GM13977 (cell line): ENCODE measurements around the gene DLX6.

ENCODE experiments used
- DNase-seq: peaks from one replicate; pipeline ENCODE4 v3.0.0; 2012; ENCODE audit warnings: low spot score
- in situ Hi-C: fragments of 300-500 bp; cut with MboI; formaldehyde crosslinking; loops from one replicate; pipeline ENCODE4 v1.12.0; 2022; ENCODE audit warnings: low sequenced_read_pairs, low pct_unique_long_range_greater_than_20kb, mixed read lengths, inconsistent platforms; ENCODE audit not compliant: unreplicated experiment
- TF ChIP-seq, protein P1 (sequence below): IDR thresholded peaks from 2 replicates; pipeline ENCODE4 v1.5.1; 2012; ENCODE audit warnings: mild to moderate bottlenecking, control low read depth; ENCODE audit not compliant: insufficient read depth; ENCODE audit errors: extremely low read depth, missing control alignments

DLX6 gene

DNA sequence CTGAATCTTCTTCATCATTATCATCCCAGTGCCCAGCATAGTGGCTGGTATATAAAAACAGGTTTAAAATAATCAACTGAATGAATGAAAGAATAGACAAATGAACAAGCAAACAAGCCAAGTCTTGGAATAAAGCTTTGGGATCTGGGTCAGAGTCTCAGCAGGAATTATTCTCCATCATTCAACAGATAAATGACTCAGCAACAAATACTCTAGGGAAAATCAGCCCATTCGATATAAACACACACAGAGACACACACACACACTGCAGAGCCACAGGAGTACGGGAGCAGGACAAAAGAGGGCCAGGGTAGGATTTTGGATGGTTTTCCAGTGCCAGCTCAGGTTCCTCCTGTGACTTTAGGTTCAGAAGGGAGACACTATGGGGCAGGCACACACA lies 29.2 kb upstream of the DLX6 start:
- DNase-seq: no peak
- TF ChIP-seq, protein P1, sequence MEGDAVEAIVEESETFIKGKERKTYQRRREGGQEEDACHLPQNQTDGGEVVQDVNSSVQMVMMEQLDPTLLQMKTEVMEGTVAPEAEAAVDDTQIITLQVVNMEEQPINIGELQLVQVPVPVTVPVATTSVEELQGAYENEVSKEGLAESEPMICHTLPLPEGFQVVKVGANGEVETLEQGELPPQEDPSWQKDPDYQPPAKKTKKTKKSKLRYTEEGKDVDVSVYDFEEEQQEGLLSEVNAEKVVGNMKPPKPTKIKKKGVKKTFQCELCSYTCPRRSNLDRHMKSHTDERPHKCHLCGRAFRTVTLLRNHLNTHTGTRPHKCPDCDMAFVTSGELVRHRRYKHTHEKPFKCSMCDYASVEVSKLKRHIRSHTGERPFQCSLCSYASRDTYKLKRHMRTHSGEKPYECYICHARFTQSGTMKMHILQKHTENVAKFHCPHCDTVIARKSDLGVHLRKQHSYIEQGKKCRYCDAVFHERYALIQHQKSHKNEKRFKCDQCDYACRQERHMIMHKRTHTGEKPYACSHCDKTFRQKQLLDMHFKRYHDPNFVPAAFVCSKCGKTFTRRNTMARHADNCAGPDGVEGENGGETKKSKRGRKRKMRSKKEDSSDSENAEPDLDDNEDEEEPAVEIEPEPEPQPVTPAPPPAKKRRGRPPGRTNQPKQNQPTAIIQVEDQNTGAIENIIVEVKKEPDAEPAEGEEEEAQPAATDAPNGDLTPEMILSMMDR: no peak
- in situ Hi-C loops: no loop called here

DNA sequence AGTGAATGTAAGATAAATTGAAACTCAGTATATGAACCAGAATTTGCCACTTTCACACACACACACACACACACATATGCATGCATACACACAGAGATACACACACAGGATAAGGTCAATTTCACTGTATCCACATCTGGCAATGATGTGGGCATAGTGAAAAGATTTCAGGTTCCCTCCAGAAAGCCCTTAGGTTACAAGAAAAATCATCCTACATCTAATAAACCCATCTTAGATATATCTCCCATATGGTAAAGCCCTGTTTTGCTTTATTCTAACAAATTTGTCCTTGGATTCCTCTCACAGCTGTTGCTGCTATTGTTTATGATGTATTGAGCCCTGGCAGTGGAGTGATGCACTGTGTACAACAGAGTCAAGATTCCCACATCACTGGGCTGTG lies 27.9 kb upstream of the DLX6 start:
- in situ Hi-C loops: no loop called here
- DNase-seq: no peak
- TF ChIP-seq, protein P1: no peak

DNA sequence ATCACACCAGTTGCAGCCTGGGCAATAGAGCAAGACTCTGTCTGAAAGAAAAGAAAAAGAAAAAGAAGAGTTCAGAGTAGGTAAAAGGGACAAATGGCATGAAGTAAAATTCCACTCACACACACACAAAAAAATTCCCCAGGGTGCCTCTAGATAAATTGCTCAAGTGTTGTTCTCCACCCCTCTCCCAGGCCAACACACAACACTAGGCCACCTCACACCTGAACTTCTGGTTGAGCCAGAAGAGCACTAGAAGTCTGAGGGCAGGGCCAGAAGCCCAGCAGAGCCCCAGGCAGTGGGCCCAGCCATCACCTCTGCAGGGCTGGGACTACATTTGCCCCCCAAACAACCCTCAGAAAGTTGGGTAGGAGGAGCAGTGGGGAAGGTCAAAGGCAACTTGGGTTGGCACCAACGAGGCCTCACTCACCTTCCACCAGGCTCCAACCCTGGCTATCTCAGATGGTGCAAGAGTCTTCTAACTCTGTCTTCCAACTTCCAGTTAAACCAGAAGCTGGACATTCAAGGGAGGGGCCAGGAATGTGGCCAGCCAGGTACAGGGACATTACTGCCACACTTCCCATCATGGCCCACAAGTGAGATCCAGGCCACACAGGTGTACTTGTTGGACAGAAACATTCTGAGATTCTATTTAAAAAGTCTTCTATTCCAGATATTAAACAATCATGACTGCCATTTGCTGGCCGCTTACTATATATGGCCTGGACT lies 25.6 kb upstream of the DLX6 start:
- in situ Hi-C loops: no loop called here
- no peak for DNase-seq
- TF ChIP-seq, protein P1: no peak

DNA sequence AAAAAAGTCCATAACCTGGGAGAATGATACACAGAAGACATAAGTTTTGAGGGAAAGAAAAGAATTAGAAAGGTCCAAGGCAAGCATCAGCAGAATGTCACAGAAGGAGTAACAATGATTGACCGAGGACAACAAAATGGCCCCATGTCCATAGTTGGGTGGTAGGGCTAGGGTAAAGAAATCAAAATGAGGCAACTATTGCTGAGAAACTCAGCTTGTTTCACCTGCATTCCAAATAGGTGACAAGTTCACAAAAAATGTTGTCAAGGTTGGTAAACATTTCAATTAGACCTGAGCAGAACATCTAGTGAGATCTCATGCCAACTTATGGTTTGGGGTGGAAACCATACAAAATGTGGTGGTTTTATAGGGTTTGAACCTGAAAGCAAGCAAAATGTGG lies 22.8 kb upstream of the DLX6 start:
- DNase-seq: no peak
- in situ Hi-C loops: no loop called here
- TF ChIP-seq, protein P1: no peak

DNA sequence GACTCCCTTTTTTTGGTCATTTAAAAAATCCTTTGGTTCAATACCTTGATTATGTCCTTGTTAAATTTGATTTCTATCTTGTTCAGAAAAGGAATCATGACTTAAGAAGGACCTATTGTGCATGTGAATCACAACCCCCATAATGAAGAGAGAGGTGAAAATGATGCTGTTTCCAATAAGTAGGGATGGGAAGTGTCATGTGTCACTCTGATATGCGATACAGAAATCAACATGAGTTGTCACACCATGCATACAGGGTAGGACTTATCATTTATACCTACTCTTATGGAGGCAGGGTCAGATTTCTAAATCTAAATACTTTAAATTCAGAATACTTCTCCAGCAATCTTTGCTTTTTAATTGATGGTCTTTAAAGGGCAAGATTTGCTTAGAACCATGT lies 19.4 kb upstream of the DLX6 start:
- DNase-seq: no peak
- TF ChIP-seq, protein P1: no peak
- in situ Hi-C loops: no loop called here

DNA sequence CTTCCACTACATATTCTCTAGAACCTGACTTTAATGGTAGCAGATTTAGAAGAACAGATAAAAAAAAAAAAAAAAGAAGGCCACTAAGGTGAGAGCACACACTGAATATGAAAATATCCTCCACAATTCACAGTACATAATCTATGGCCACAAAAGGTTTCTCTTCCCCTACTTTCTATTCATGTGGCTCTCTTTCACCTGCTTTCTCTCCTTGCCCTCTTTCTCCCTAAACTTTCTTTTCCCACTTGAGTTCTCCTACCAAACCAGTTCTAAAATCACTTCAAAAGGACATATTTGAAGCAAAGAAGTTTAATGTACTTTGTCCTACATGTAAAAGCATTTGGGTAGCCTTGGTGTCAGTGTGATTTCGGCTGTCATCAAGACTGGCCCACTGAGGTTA lies 18.5 kb upstream of the DLX6 start:
- TF ChIP-seq, protein P1: no peak
- DNase-seq: no peak
- in situ Hi-C loops: no loop called here
